ENCODE measurements around the gene FCRLA. TPM values are rescaled to one million over a fixed set of nuclear protein-coding genes. Genes with fewer than 3 reads are reported as not detected.

The FCRLA gene
- total and polyA plus RNA-seq, 2 donors (not counting 1 experiment from before 2014, with no cell fraction given), result 140 to 248 TPM

GRCh38 chr1:161678500-161678899 is 28.5 kb upstream of the FCRLA start:
- Histone ChIP-seq H2AFZ (ENCODE audit: insufficient read depth, low read depth, low read length, poor library complexity, severe bottlenecking) (no peak overlapping the region), H3K4me3 (ENCODE audit: control extremely low read depth in 1 of 5, extremely low read depth in 1 of 5, insufficient read depth in 1 of 5, low read depth in 2 of 5, low read length in 4 of 5) (no peak overlapping the region), H3K9me3 (ENCODE audit: control extremely low read depth in 1 of 3, control insufficient read depth in 2 of 3, insufficient read depth in 1 of 3, low read length in 2 of 3) (no peaks in the 10 kb centered on the region), H3K27ac (ENCODE audit: low read length in 2 of 2) (no peak overlapping the region), H3K4me2 (replicated peaks; ENCODE audit: low read depth, low read length, poor library complexity, severe bottlenecking) (no peak overlapping the region), H3K79me2 (ENCODE audit: control insufficient read depth, insufficient read depth, low read length) (no peaks in the 10 kb centered on the region), H3K4me1 (ENCODE audit: control insufficient read depth in 2 of 2, insufficient read depth in 2 of 2, low read length in 2 of 2) (no peaks in the 10 kb centered on the region), H3K9ac (ENCODE audit: low read length) (no peak overlapping the region), H3K27me3 (replicated peaks in 1 of 4; ENCODE audit: control extremely low read depth in 1 of 4, control insufficient read depth in 3 of 4, insufficient read depth in 4 of 4, low read length in 3 of 4) (no peaks in the 10 kb centered on the region), H4K20me1 (ENCODE audit: control insufficient read depth, insufficient read depth, low read length, poor library complexity, severe bottlenecking) (no peaks in the 10 kb centered on the region), H3K36me3 (replicated peaks in 1 of 2; ENCODE audit: control extremely low read depth in 1 of 2, control insufficient read depth in 1 of 2, extremely low read depth in 1 of 2, insufficient read depth in 2 of 2, low read length in 1 of 2) (peaks cover 6 to 26% of the 10 kb centered on the region in 2 experiments)
- no peaks in the 10 kb centered on the region for H3K9me3 Mint-ChIP-seq (ENCODE audit: insufficient read depth)
- ATAC-seq (ENCODE audit: low read depth) (no peak), DNase-seq (no peak)
- no peak overlapping the region for H3K4me3 Mint-ChIP-seq
- ChIA-PET POLR2A (no interaction called here), CTCF (no interaction called here)
- 80% methylated on average over 1 of the region's 3 CpGs for WGBS (ENCODE audit: insufficient coverage)
- H3K27ac Mint-ChIP-seq, result no peak overlapping the region
- H3K4me1 Mint-ChIP-seq, result peaks cover 3% of the 10 kb centered on the region
- no peaks in the 10 kb centered on the region for H3K27me3 Mint-ChIP-seq
- intact Hi-C loops (cut with micrococcal nuclease), result no loop called here
- TF ChIP-seq, protein P1, sequence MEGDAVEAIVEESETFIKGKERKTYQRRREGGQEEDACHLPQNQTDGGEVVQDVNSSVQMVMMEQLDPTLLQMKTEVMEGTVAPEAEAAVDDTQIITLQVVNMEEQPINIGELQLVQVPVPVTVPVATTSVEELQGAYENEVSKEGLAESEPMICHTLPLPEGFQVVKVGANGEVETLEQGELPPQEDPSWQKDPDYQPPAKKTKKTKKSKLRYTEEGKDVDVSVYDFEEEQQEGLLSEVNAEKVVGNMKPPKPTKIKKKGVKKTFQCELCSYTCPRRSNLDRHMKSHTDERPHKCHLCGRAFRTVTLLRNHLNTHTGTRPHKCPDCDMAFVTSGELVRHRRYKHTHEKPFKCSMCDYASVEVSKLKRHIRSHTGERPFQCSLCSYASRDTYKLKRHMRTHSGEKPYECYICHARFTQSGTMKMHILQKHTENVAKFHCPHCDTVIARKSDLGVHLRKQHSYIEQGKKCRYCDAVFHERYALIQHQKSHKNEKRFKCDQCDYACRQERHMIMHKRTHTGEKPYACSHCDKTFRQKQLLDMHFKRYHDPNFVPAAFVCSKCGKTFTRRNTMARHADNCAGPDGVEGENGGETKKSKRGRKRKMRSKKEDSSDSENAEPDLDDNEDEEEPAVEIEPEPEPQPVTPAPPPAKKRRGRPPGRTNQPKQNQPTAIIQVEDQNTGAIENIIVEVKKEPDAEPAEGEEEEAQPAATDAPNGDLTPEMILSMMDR (IDR thresholded peaks at IDR 0.05), result no peak
- no peak for TF ChIP-seq EZH2 (IDR thresholded peaks at IDR 0.05; ENCODE audit: borderline replicate concordance, insufficient read depth, low read depth, low read length, poor library complexity, severe bottlenecking)

- Histone ChIP-seq H3K9ac (ENCODE audit: low read length) (no peak overlapping the region), H4K20me1 (ENCODE audit: control insufficient read depth, insufficient read depth, low read length, poor library complexity, severe bottlenecking) (no peaks in the 10 kb centered on the region), H3K79me2 (ENCODE audit: control insufficient read depth, insufficient read depth, low read length) (no peaks in the 10 kb centered on the region), H3K27me3 (replicated peaks in 1 of 4; ENCODE audit: control extremely low read depth in 1 of 4, control insufficient read depth in 3 of 4, insufficient read depth in 4 of 4, low read length in 3 of 4) (no peaks in the 10 kb centered on the region), H3K27ac (ENCODE audit: low read length in 2 of 2) (no peak overlapping the region), H3K36me3 (replicated peaks in 1 of 2; ENCODE audit: control extremely low read depth in 1 of 2, control insufficient read depth in 1 of 2, extremely low read depth in 1 of 2, insufficient read depth in 2 of 2, low read length in 1 of 2) (peaks cover 6 to 19% of the 10 kb centered on the region in 2 experiments), H3K4me2 (replicated peaks; ENCODE audit: low read depth, low read length, poor library complexity, severe bottlenecking) (no peak overlapping the region), H2AFZ (ENCODE audit: insufficient read depth, low read depth, low read length, poor library complexity, severe bottlenecking) (no peak overlapping the region), H3K9me3 (ENCODE audit: control extremely low read depth in 1 of 3, control insufficient read depth in 2 of 3, insufficient read depth in 1 of 3, low read length in 2 of 3) (no peaks in the 10 kb centered on the region), H3K4me1 (ENCODE audit: control insufficient read depth in 2 of 2, insufficient read depth in 2 of 2, low read length in 2 of 2) (no peaks in the 10 kb centered on the region), H3K4me3 (ENCODE audit: control extremely low read depth in 1 of 5, extremely low read depth in 1 of 5, insufficient read depth in 1 of 5, low read depth in 2 of 5, low read length in 4 of 5) (no peak overlapping the region)
- POLR2A ChIA-PET, result no interaction called here
- peaks cover 3% of the 10 kb centered on the region for H3K4me1 Mint-ChIP-seq
- no CpG with 5 or more reads among the region's 3 CpGs for WGBS (ENCODE audit: insufficient coverage)
- intact Hi-C loops (cut with micrococcal nuclease), result loop anchor here (5.0 kb wide), 1 partner anchor 45 kb away; no protein-coding TSS in a partner anchor
- CTCF ChIA-PET, result no interaction called here
- ATAC-seq (ENCODE audit: low read depth) (no peak), DNase-seq (no peak)
- H3K4me3 Mint-ChIP-seq, result no peak overlapping the region
- H3K27ac Mint-ChIP-seq, result no peak overlapping the region
- TF ChIP-seq, protein P1 (IDR thresholded peaks at IDR 0.05), result no peak
- no peak for TF ChIP-seq EZH2 (IDR thresholded peaks at IDR 0.05; ENCODE audit: borderline replicate concordance, insufficient read depth, low read depth, low read length, poor library complexity, severe bottlenecking)
- no peaks in the 10 kb centered on the region for H3K9me3 Mint-ChIP-seq (ENCODE audit: insufficient read depth)
- H3K27me3 Mint-ChIP-seq, result no peaks in the 10 kb centered on the region
Observed at GRCh38 chr1:161681879-161682278, 25.1 kb upstream of the FCRLA start.
